ENCODE data around the gene SPATA6.

GRCh38 chr1:48387409-48387808, 84.6 kb downstream of the SPATA6 start:
- TF ChIP-seq CTCF (IDR thresholded peaks at IDR 0.05; ENCODE audit: low read depth, low read length) (no peak), POLR2A (IDR thresholded peaks at IDR 0.05; ENCODE audit: extremely low read depth, insufficient read length) (no peak), MAX (IDR thresholded peaks at IDR 0.05; ENCODE audit: low read depth, low read length) (no peak)
